ENCODE data around the gene TPPP. TPM values are rescaled to one million over a fixed set of nuclear protein-coding genes. Genes with fewer than 3 reads are reported as not detected.

TPPP gene
- total RNA-seq, 1 donor from 2014 or later = 21.6 TPM

- Histone ChIP-seq H3K27ac (replicated peaks) (no peak overlapping the region), H3K4me1 (no peaks in the 10 kb centered on the region), H3K27me3 (ENCODE audit: low read depth) (no peaks in the 10 kb centered on the region), H3K9me3 (replicated peaks) (peaks cover 9% of the 10 kb centered on the region), H3K4me3 (no peak overlapping the region), H3K36me3 (peaks cover 55% of the 10 kb centered on the region)
- intact Hi-C loops (cut with micrococcal nuclease) = no loop called here
- TF ChIP-seq, protein P1, sequence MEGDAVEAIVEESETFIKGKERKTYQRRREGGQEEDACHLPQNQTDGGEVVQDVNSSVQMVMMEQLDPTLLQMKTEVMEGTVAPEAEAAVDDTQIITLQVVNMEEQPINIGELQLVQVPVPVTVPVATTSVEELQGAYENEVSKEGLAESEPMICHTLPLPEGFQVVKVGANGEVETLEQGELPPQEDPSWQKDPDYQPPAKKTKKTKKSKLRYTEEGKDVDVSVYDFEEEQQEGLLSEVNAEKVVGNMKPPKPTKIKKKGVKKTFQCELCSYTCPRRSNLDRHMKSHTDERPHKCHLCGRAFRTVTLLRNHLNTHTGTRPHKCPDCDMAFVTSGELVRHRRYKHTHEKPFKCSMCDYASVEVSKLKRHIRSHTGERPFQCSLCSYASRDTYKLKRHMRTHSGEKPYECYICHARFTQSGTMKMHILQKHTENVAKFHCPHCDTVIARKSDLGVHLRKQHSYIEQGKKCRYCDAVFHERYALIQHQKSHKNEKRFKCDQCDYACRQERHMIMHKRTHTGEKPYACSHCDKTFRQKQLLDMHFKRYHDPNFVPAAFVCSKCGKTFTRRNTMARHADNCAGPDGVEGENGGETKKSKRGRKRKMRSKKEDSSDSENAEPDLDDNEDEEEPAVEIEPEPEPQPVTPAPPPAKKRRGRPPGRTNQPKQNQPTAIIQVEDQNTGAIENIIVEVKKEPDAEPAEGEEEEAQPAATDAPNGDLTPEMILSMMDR (IDR thresholded peaks at IDR 0.05; ENCODE audit: borderline replicate concordance) = no peak
- no peak for DNase-seq
Observed at GRCh38 chr5:659496-660263, 33.5 kb downstream of the TPPP start.

DNA sequence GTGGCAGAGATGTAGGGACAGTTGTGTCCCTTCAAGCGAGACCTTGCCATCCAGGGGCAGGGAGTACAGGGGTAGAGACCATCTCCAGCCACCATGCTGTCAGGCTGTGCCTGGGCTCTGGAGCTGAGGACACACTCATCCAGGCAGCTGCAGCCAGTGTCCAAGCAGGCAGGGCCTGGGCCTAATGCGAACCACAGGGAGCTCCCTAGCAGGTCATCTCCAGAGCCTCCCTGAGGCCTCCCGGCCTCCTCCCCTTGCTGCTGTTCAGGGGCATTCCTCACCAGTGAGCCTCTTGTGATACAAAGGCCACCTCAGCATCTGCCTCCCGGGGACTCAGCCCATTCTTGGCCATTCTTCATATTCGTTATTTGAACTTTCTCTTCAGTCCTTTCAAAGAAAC lies 35.0 kb downstream of the TPPP start:
- Histone ChIP-seq H3K36me3 (peaks cover 40% of the 10 kb centered on the region), H3K4me1 (no peaks in the 10 kb centered on the region), H3K4me3 (no peak overlapping the region), H3K27ac (replicated peaks) (no peak overlapping the region), H3K27me3 (ENCODE audit: low read depth) (no peaks in the 10 kb centered on the region), H3K9me3 (replicated peaks) (peaks cover 9% of the 10 kb centered on the region)
- no peak for DNase-seq
- intact Hi-C loops (cut with micrococcal nuclease) = no loop called here
- TF ChIP-seq, protein P1 (IDR thresholded peaks at IDR 0.05; ENCODE audit: borderline replicate concordance) = no peak

DNA sequence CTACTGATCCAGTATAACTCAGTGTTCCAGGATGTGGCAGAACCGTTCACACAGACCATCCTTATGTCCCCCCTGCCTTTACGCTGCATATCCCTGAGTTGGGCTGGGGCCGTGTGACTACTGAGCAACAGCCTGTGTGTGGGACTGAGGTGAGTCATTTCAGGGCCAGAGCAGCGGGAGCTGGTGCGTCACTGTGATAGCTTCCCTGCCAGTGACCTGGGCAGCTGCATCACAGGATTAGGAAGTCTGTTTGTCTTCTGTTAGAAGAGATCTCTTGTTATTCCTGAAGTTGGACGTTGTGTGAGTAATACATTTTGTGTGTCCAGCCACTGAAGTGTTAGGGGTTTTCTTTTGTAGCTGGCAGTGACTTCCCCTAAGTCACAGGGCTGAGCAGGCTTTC lies 35.6 kb downstream of the TPPP start:
- Histone ChIP-seq H3K36me3 (peaks cover 39% of the 10 kb centered on the region), H3K9me3 (replicated peaks) (peaks cover 9% of the 10 kb centered on the region), H3K4me3 (no peak overlapping the region), H3K27me3 (ENCODE audit: low read depth) (no peaks in the 10 kb centered on the region), H3K27ac (replicated peaks) (no peak overlapping the region), H3K4me1 (no peaks in the 10 kb centered on the region)
- intact Hi-C loops (cut with micrococcal nuclease) = no loop called here
- TF ChIP-seq, protein P1 (IDR thresholded peaks at IDR 0.05; ENCODE audit: borderline replicate concordance) = no peak
- DNase-seq = no peak

DNA sequence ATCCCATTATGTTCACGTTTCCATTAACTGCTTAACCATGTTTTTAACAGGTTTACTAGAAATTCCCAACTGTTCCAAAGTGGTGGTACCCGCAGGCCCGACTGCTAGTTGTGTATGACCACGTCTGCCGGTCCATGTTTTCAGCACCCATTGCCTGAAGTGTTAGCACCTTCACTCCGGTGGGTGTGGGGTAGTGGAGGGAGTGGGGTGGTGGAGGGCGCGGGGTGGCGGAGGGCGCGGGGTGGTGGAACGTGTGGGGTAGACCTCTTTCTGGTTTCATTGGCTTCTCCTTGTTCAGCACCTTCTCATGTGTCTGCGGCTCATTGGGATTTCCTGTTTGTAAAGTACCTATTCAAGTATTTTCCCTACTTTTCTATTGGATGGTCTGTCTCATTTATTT lies 37.7 kb downstream of the TPPP start:
- TF ChIP-seq, protein P1 (IDR thresholded peaks at IDR 0.05; ENCODE audit: borderline replicate concordance) = no peak
- Histone ChIP-seq H3K4me1 (no peaks in the 10 kb centered on the region), H3K36me3 (peaks cover 22% of the 10 kb centered on the region), H3K9me3 (replicated peaks) (peaks cover 9% of the 10 kb centered on the region), H3K4me3 (no peak overlapping the region), H3K27ac (replicated peaks) (no peak overlapping the region), H3K27me3 (ENCODE audit: low read depth) (no peaks in the 10 kb centered on the region)
- no peak for DNase-seq
- intact Hi-C loops (cut with micrococcal nuclease) = no loop called here

- intact Hi-C loops (cut with micrococcal nuclease) = no loop called here
- Histone ChIP-seq H3K27me3 (ENCODE audit: low read depth) (no peaks in the 10 kb centered on the region), H3K27ac (replicated peaks) (no peak overlapping the region), H3K9me3 (replicated peaks) (peaks cover 9% of the 10 kb centered on the region), H3K4me1 (no peaks in the 10 kb centered on the region), H3K36me3 (peaks cover 13% of the 10 kb centered on the region), H3K4me3 (no peak overlapping the region)
- TF ChIP-seq, protein P1 (IDR thresholded peaks at IDR 0.05; ENCODE audit: borderline replicate concordance) = no peak
- DNase-seq = no peak
Observed at GRCh38 chr5:654071-654778, 38.9 kb downstream of the TPPP start.

All from left ventricle myocardium inferior (tissue), 1 donor.